HS-27A (cell line): Measurements from ENCODE around the gene ISL2.
A peak's percentile ranks its signal among the peaks of the same experiment; 100 is the strongest.

ENCODE experiments used
- DNase-seq: peaks from one replicate; pipeline ENCODE4 v3.0.0-alpha.2; 2012; ENCODE audit warnings: low read depth, missing footprints

ISL2 gene

DNA sequence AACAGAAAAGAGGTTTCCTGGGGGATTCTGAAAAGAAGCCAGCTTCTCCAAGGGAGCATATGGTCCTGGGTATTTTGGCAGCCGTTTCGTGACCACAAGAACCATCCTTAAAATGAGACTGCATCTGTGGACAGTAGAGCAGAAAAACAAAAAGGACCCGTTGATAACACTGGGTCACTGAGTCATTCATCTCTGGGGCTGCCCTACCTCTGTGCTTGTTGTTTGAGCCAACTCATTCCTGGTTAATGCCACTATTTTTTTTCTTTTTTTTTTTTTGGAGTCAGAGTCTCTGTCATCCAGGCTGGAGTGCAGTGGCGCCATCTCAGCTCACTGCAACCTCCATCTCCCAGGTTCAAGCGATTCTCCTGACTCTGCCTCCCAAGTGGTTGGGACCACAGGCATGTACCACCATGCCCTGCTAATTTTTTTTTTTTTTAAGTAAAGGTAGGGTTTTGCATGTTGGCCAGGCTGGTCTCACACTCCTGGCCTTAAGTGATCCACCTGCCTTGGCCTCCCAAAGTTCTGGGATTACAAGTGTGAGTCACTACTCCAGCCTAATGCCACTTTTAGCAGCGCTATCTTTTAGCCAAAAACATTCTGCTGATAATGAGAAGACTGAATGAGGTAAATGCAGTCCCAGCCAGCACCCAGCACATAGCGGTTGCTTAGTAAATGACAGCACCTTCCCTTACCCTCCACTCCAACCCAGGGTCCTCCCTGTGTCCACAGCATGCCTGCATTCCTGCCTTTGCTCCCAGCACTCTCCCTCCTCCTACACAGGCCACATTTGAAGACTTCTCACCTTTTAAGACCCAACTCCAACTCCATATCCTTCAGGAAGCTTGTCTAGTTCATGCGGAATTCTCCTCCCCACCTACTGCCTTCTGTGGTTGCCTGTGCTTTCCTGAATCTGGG is 9.1 kb upstream of the ISL2 start:
- DNase-seq = peak; percentile 84

DNA sequence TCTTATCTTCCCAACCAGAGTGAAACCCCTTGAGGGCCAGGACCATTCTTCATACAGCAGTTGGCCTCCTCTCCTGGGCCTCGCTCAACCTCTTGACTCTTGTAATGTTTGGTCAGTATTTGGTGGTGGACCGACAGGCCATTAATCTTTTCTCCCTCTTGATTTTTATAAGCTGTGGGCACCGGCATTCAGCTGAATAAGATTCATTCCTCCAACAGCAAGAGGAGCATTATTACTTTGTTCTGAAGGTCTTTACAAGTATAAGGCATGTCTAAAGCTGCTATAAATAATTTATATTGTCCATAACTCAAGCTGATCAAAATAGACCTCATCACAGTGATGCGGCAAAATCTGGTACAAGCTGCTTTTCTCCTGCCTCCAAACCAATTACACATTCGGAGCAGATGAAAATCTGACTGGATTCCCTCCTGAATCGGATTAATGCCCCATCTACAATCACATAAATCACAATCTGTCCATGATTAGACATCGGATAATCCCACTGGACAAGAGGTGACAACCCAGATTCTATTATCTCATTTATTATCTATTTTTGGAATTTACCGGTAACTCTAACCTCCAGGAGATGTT is 8.4 kb upstream of the ISL2 start:
- DNase-seq = no peak

DNA sequence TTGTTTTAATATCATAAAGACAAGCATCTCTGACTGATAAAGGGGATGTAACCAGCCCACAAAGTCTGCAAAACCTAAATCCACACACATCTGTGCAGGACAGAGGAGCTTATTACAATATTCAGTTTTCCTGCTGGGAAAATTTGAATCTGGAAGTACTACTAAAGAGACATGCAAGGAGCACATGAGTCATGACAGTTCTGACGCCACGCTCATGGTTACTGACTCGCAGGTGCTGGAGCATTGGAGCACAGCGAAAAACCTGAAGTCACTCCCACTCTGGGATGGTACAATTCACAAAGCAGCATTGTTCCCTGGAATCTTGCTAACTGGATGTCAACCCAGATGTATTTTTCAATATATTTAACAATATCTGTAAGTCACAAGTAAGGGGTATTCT is 7.6 kb upstream of the ISL2 start:
- DNase-seq = no peak

DNA sequence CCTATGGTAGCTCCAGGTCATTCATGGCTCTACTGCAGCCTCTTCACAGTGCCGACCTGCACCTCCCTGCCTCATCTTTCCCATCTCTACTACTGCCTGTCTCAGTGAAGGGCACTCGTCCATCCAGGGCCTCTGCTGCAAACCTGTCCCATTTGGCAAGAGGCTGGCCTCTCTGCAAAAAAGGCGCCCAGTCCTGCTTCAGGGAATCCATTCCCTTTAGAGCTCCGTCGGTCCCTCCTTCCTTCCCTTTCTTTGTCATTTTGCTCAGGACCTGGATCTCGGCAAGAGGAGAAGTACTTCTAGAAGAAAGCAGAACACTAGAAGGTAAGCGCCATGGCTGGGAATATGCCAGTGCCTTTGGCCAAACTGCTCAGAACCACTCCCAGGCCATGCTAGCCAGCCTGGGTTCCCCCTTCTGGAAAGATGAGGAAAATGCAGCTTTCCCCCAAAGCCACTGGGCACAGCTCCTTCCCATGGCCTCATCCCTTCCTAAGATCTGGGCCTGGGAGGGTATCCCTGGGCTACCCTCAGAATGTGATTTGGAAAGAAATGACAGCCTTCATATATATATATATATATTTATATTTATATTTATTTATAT is 6.4 kb upstream of the ISL2 start:
- peak; percentile 50 for DNase-seq

DNA sequence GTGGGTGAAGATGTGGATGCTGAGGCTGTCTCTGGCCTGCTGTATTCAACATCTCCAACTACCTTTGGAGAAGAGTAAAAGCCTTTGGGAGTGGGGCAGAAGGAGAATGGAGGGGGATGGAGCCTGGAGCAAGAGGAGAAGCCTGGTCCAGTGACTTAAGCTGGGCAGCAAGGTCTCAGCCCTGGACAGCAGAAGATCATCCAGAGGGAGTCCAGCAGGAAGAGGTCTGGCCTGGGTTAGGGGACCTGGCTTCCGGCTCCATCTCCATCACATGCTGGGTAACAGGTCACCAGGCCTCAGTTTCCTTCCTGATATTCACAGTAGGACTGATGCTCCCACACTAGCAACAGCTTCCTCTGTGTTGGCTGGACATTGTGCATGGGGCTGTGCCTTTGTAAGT is 3.8 kb upstream of the ISL2 start:
- DNase-seq = no peak

DNA sequence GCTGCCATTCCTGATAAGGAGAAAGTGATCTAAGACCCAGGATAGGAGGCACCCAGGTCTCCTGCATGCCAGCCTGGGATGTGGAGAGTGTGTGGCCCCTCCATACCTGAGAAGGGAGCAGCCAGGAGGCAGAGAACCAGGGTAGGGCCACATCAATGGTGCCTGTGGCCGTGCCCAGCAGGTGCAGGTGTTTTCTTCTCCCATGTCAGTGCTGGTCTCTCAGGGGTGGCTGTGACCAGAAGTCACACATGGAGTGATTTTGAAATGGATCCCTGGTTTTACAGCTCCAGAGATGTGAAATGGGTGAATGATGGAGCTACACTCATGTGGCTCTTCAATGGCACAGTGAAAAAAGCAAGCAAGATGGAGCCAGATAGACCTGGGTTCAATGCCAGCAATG is 3.3 kb upstream of the ISL2 start:
- DNase-seq = no peak

DNA sequence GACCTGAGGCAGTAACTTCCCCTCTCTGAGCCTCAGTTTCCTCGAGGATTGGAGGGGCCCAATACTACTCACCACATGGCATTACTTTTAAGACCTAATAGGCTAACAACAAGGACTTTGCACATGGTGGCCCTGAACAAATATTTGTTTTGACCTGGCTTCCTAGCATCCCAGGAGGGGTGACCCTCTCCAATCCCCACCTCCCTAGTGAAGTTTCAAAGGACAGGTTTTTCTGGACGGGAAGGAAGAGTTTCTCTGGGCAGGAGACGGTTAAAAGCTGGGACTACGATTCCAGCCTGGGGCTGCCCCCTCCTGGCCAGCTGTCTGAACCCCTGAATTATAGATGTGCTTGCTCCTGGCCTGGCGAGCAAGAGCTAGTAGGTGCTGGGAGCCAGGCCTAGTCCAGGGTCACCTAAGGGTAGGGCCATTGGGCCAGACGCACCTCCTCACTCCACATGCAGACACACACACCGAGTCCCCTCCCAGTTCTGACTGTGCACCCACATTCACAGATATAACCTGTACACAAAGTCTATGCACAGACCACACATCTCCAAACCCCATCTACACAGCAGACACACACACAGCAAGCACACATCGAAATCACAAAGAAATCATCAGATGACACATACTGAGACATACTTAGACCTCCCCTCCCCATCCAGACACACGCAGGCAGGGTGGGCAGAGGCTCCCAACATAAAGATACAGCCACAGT is 2.7 kb upstream of the ISL2 start:
- no peak for DNase-seq

DNA sequence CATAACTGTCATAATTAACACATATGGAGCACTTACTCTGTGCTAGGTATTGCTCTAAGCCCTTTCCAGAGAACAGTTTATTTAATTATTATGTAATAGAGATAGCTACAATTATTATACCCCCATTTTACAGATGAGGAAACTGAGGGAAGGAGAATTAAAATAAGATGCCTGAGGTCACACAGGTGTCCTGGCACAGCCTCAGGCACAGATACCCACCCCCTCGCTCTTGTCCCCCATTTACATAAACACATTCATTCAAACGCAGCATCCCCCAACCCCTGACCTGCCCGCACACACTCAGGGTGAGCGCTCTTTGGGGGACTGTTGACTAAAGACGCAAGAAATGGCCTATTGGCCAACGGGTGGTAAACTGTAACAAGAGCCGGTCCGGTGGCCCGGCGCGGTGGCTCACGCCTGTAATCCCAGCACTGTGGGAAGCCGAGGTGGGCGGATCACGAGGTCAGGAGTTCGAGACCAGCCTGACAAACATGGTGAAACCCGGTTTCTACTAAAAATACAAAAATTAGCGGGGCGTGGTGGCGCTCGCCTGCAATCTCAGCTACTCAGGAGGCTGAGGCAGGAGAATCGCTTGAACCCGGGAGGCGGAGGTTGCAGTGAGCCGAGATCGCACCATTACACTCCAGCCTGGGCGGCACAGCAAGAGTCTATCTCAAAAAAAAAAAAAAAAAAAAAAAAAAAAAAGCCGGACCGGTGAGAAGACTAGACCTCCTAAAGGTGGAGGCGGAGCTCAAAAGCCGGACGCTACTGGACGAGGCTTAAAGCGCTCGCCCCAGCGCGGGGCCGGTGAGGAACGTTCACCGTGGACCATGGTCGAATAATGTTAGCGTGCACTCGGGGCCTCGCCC is 1.9 kb upstream of the ISL2 start:
- no peak for DNase-seq

DNA sequence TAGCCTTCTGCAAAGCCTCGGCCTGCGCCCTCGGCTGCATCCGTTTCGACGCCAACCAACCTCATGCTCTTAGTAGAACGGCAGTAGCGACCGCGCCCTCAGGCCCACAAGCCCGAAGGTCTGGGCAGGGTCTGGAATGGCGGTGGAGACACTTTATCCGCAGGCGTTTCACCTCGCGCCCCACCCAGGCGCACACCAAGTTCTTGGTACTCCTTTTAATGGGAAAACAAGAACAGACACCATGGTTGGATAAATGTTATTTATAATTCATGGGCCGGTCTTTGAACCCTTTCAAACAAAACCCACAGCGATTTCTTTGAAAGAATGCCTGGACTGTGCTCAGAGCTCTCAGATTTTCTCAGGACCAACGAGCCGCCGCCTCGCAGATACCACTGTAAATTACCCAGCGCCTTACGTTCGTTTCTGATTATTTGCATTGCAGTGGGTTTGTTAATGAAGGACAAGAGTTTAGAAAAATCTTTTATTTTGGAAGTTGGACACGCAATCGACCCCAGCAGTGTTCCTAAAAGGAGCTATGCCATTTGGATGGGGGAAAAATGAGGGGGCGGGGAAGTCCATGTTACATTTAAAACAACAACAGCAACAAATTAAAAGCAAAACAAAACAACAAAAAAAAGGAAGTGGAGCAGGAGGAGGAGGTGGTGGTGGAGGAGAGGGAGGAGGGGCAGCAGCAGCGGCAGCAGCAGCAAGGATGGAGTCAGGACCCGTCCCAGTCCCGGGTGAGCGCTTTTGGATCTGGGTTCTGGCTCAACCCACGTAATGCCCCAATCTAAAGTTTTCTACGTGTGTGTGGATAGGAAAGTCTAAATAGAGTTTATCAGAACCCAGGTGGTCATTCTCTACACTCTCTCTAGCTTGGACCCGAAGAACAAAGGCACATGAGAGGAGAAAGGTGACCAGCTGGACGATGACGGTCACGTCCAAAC is 993 bp upstream of the ISL2 start:
- no peak for DNase-seq

DNA sequence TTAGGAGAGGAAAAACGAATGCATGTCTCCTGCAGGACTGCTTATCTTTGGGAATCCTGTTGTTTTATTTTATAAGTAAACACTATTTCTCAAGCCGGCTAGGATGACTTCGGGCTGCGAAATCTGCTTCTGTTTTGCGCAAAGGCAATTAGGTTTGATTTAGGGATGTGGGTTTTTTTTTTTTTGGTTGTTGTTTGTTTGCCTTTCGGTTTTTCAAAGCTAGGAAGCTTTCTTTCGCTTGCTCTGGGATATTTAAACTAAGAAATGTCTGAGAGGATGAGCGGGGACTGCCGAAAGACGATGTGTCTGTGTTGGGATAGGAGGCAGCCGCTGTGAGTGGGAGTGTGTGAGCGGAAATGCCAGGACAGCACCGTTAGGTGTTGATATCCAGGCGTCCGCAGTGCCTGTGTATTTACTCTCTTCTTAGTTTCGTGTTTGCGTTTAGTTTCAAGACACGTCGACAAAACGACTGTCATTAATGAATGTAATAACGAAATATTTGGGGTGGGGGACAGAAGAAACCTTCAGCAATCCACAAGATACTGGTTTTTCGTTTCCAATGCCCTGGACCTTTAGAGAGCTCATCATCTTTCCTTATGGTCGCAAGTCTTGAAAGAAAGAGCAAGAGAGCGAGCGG is 604 bp downstream of the ISL2 start:
- no peak for DNase-seq

DNA sequence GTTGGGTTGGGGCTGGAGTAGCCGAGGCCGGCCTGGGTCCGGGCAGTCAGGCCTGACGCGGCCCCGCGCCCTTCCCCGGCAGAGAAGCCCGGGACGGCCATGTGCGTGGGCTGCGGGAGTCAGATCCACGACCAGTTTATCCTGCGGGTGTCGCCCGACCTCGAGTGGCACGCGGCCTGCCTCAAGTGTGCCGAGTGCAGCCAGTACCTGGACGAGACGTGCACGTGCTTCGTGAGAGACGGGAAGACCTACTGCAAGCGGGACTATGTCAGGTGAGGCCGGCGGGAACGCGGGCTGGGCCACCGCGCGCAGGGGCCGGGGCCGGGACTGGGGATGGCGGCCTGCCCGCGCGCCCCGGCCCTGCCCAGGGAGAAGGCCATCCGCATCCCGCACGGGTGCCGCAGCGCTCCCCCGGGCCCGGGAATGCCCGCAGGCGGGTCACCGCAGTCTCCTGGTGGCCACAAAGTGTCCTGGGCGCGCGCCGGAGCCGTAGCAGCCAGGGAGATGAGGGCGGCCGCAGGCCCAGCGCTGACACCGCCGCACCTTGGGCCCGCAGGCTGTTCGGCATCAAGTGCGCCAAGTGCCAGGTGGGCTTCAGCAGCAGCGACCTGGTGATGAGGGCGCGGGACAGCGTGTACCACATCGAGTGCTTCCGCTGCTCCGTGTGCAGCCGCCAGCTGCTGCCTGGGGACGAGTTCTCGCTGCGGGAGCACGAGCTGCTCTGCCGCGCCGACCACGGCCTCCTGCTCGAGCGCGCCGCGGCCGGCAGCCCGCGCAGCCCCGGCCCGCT is 1.3 kb downstream of the ISL2 start:
- DNase-seq = no peak

DNA sequence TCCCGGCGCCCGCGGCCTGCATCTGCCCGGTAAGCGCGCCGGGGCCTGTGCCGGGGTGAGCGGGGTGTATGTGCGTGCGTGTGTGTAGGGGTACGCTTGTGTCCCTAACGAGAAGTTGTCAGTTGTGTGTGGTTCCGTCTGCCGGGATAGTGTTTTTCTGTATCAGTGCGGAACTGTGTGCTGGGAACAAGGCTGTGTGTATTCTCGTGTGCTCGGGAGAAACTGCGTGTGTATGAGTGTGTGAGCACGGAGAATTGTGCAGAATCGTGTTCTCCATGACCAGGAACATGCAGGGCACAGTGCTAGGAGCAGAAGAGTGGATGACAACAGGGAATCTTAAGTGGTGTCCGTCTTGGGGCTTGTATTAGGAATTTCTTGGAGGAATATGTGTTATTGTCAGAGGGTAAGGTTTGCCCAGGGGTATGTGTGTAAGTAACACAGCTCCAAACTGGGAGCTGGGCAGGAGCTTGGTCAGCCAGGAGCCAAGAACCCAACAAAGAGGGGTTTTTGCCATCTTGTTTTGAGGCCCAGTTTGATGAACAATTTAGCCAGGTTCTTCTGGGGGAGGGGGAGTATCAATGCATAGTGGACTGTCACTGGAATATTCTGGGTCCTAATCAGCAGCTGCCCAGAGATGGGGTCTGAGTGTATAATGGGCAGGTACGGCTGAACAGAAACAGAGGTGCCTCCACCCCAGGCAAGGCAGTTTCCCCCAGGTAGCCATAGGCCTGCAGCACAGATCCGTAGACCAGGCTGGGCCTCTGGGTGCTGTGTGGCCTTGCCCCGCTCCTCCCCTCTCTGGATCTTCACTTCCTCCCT is 2.1 kb downstream of the ISL2 start:
- DNase-seq = no peak

DNA sequence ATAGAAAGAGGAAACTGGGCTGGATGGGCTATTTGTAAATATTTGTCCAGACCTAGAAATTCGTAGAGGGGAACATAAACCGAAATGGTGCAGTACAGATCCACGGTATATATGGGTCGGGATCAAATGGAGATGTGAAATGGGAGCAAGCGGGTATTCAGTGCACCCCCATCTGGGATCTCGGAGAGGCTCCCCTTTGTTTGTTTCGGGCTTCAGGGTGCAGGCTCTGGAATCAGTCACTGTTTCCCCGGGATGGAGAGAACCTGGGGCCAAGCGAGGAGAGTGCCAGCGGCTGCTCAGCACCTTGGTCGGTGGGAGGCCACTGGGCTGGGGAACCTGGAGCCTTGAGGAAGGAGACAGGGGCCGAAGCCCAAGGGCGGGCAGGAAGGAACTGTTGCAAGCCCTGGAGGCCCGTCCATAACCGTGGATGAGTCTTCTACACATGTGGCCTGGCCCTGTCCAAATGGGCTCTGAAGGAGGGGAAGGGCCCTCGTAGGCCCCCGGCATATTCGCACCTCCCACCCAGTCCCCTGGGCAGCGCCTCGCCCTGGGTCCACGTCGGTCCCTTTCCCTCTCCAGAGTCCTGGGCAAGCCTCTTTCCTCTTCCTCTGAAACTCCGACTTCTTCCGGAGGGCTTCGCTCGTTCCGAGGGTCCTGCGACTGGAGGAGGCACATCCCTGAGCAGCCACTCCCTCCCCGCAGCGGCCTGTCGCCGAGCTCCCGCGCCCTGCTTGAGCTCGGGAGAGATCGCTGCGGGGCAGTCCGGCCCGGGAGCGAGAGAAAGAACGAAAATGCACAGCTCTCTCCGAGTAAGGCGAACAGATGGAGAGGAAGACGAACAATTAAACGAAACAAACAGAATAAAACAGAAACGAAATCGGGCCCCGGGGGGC is 3.0 kb downstream of the ISL2 start:
- no peak for DNase-seq

DNA sequence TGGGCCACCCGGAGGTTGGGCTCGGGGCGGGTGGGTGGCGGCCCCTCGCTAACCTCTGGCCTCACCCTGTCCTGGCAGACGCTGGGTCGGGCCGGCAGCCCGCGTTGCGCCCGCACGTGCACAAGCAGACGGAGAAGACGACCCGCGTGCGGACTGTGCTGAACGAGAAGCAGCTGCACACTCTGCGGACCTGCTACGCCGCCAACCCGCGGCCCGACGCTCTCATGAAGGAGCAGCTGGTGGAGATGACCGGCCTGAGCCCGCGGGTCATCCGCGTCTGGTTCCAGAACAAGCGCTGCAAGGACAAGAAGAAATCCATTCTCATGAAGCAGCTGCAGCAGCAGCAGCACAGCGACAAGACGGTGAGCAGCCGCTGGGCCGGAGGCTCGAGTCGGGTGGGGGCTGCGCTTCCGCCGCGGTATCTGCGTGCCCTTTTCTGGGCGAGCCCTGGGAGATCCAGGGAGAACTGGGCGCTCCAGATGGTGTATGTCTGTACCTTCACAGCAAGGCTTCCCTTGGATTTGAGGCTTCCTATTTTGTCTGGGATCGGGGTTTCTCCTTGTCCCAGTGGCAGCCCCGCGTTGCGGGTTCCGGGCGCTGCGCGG is 3.7 kb downstream of the ISL2 start:
- DNase-seq = no peak

DNA sequence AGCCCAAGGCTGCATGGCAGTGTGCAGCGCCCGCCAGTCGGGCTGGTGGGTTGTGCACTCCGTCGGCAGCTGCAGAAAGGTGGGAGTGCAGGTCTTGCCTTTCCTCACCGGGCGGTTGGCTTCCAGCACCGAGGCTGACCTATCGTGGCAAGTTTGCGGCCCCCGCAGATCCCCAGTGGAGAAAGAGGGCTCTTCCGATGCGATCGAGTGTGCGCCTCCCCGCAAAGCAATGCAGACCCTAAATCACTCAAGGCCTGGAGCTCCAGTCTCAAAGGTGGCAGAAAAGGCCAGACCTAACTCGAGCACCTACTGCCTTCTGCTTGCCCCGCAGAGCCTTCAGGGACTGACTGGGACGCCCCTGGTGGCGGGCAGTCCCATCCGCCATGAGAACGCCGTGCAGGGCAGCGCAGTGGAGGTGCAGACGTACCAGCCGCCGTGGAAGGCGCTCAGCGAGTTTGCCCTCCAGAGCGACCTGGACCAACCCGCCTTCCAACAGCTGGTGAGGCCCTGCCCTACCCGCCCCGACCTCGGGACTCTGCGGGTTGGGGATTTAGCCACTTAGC is 4.3 kb downstream of the ISL2 start:
- DNase-seq = no peak

DNA sequence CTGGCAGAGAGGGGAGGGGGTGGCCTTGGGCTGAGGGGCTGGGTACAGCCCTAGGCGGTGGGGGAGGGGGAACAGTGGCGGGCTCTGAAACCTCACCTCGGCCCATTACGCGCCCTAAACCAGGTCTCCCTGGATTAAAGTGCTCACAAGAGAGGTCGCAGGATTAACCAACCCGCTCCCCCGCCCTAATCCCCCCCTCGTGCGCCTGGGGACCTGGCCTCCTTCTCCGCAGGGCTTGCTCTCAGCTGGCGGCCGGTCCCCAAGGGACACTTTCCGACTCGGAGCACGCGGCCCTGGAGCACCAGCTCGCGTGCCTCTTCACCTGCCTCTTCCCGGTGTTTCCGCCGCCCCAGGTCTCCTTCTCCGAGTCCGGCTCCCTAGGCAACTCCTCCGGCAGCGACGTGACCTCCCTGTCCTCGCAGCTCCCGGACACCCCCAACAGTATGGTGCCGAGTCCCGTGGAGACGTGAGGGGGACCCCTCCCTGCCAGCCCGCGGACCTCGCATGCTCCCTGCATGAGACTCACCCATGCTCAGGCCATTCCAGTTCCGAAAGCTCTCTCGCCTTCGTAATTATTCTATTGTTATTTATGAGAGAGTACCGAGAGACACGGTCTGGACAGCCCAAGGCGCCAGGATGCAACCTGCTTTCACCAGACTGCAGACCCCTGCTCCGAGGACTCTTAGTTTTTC is 4.9 kb downstream of the ISL2 start:
- DNase-seq = no peak
